Measurements from ENCODE around the gene NPC2.

Gene NPC2

DNA sequence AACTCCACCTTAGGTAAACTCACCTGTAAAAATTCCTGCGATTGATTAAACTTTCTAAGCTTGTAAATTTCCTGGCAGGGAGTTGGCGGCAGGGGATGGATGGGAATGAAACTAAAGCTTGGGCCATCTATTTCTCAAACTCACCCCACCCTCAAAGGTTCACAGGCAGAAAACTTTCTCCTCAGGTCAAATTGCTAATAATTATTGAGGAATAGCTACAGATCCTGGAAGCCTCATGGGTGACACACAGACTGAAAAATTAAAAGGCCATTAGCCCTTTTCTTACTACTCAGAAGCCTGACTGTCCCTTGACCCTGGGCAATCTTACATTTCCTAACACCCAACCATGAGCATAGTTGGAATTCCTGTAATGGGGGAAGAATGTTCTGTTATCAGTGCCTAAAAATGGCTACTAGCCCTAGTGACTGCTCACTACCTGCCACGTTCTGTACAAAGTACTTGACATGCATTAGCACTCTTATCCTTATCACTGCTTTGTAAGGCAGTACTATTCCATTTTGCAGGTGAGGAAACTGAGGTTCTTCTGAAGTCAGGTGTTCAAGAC, 54.7 kb downstream of the NPC2 start:
- TF ChIP-seq POLR2AphosphoS5 (IDR thresholded peaks at IDR 0.05; ENCODE audit: low read depth, low read length) (no peak), POU2F2 (IDR thresholded peaks at IDR 0.05; ENCODE audit: low read depth, low read length) (no peak), TAF1 (IDR thresholded peaks at IDR 0.05; ENCODE audit: low read depth, low read length) (no peak), PAX5 (IDR thresholded peaks at IDR 0.05; ENCODE audit: insufficient read depth, low read length, severe bottlenecking) (no peak)
- DNase-seq (ENCODE audit: insufficient read length, low spot score) (no peak), FAIRE-seq (no peak)

DNA sequence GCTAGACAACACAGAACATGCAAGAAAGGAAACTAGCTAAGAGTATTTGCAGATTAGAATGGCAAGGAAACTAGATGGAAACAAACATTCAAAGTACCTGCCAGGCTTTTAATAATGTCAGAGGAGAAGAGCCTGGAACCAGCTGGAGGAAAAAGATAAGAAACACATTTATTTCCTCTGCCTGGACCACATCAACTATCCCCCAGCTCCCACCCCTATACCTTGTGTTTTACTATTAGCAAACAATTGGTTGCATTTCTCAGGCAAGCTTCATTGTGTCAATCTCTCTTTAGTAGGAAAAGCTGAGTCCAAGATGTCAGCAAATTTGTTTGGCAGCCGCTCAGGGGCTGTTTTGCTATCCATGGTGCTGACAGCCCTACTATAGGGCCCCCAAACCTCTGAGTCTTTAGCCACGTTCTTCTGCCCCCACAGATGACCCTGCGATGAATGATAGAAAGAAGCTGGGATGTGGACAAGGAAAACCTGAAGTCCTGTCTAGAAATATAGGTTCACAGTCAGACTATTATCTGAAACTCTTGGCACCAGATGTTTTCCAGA, 55.5 kb downstream of the NPC2 start:
- FAIRE-seq (no peak), DNase-seq (ENCODE audit: insufficient read length, low spot score) (no peak)
- TF ChIP-seq PAX5 (IDR thresholded peaks at IDR 0.05; ENCODE audit: insufficient read depth, low read length, severe bottlenecking) (no peak), SPI1 (IDR thresholded peaks at IDR 0.05; ENCODE audit: low read depth, low read length) (no peak), POLR2AphosphoS5 (IDR thresholded peaks at IDR 0.05; ENCODE audit: low read depth, low read length) (no peak), POLR2A (IDR thresholded peaks at IDR 0.05; ENCODE audit: low read depth, low read length) (no peak)

DNA sequence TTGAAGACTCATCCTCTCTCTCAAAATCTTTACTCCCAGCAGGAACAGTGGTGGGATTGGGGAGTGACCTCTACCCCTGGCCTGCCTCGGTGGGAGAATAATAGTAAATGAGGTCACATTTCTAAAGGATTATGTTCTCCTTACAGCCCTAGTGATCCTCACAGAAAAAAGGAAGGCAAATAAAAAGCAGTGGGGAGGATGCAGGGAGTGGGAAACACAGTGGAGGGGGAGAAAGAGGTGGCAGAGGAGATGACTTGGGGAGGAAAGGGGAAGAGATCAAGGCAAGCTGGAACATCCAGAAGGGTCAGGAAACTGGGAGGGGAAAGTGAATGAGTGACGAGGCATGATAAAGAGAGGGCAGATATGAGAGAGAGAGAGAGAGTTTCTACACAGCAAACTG, 58.8 kb downstream of the NPC2 start:
- no peak for DNase-seq (ENCODE audit: insufficient read length, low spot score)
- FAIRE-seq: no peak

DNA sequence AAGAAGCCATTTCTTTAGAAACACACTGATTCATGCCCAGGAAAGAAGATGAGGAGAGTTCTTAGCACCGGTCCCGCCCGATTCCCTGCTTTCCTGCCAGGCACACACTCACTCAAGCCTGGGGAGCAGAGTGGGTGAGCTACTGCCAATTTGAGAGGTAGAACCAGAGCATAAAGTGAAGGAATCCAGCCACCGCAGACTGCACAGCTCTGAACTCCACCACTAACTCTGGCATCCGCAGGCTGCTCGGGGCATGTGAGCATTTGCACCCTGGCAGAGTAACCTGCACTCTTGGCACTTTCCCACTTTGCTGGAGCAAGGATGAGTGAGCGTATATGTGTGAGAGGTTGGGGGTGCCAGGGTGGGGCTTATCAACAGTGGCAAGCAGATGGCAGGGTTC, 63.1 kb downstream of the NPC2 start:
- TF ChIP-seq SPI1 (IDR thresholded peaks at IDR 0.05; ENCODE audit: low read depth, low read length): no peak
- TF ChIP-seq POU2F2 (IDR thresholded peaks at IDR 0.05; ENCODE audit: low read depth, low read length): no peak
- TF ChIP-seq POLR2AphosphoS5 (IDR thresholded peaks at IDR 0.05; ENCODE audit: low read depth, low read length): no peak
- no peak for TF ChIP-seq TAF1 (IDR thresholded peaks at IDR 0.05; ENCODE audit: low read depth, low read length)
- no peak for TF ChIP-seq POLR2A (IDR thresholded peaks at IDR 0.05; ENCODE audit: low read depth, low read length)
- no peak for TF ChIP-seq PAX5 (IDR thresholded peaks at IDR 0.05; ENCODE audit: insufficient read depth, low read length, severe bottlenecking)
- FAIRE-seq (no peak), DNase-seq (ENCODE audit: insufficient read length, low spot score) (no peak)

More for the DNA sequence above, 58.8 kb downstream of the NPC2 start:
- TF ChIP-seq POU2F2 (IDR thresholded peaks at IDR 0.05; ENCODE audit: low read depth, low read length) (no peak), POLR2A (IDR thresholded peaks at IDR 0.05; ENCODE audit: low read depth, low read length) (no peak), POLR2AphosphoS5 (IDR thresholded peaks at IDR 0.05; ENCODE audit: low read depth, low read length) (no peak), TAF1 (IDR thresholded peaks at IDR 0.05; ENCODE audit: low read depth, low read length) (no peak), SPI1 (IDR thresholded peaks at IDR 0.05; ENCODE audit: low read depth, low read length) (no peak)
